Measurements from ENCODE around the gene INTS1. TPM values are rescaled to one million over a fixed set of nuclear protein-coding genes. Genes with fewer than 3 reads are reported as not detected.

The INTS1 gene
- total and polyA plus RNA-seq, 4 experiments from 2014 or later, result 6.0 to 137 (median 82.2) TPM

- POLR2A ChIA-PET (ENCODE audit: partially characterized antibody), result no interaction called here
- Mint-ChIP-seq H3K9me3 (no peaks in the 10 kb centered on the region), H3K4me3 (peak overlapping the region in 1 of 8 donors; percentile 13), H3K27me3 (no peaks in the 10 kb centered on the region), H3K36me3 (no peaks in the 10 kb centered on the region), H3K27ac (peak overlapping the region in 6 of 7 donors; percentile 4 to 63 (median 30)), H3K4me1 (peaks cover 9 to 38% (median 16%) of the 10 kb centered on the region in 4 donors)
- Histone ChIP-seq H3K27me3 (ENCODE audit: insufficient read depth, low read length) (no peaks in the 10 kb centered on the region), H3K4me1 (ENCODE audit: insufficient read depth, low read length) (peaks cover 28% of the 10 kb centered on the region), H3K36me3 (ENCODE audit: insufficient read depth, low read length) (no peaks in the 10 kb centered on the region), H3K4me3 (ENCODE audit: low read length in 2 of 2) (no peak overlapping the region), H3K27ac (ENCODE audit: low read depth, low read length) (peak overlapping the region; percentile 28), H3K9me3 (ENCODE audit: control insufficient read depth in 1 of 2, low read length in 2 of 2) (no peaks in the 10 kb centered on the region)
- DNase-seq, result no peak
- CTCF ChIA-PET (ENCODE audit: partially characterized antibody), result interaction anchor here (3.5 kb wide), 1 partner anchor 13 kb away, joined by 15 read pairs; no protein-coding TSS in a partner anchor
- intact Hi-C loops (cut with micrococcal nuclease), result no loop called here
Measured at GRCh38 chr7:1460821-1461645, 43.2 kb downstream of the INTS1 start.

- intact Hi-C loops (cut with micrococcal nuclease), result loop anchor here (1.0 kb wide), 4 partner anchors 14 to 71 kb away; partner anchors contain the start of gene INTS1
- no peaks in the 10 kb centered on the region for H3K27me3 ChIP-seq (ENCODE audit: insufficient read depth, low read length)
- peak in 1 of 5 donors; percentile 9 for DNase-seq
- H3K4me3 Mint-ChIP-seq, result peak overlapping the region; percentile 65 to 86 (median 77)
- no peaks in the 10 kb centered on the region for H3K9me3 Mint-ChIP-seq
- H3K9me3 ChIP-seq (ENCODE audit: control insufficient read depth in 1 of 2, low read length in 2 of 2), result no peaks in the 10 kb centered on the region
- no peaks in the 10 kb centered on the region for H3K27me3 Mint-ChIP-seq
- peak overlapping the region; percentile 28 for H3K27ac ChIP-seq (ENCODE audit: low read depth, low read length)
- no peaks in the 10 kb centered on the region for H3K36me3 Mint-ChIP-seq
- peak overlapping the region; percentile 30 to 87 (median 63) for H3K27ac Mint-ChIP-seq
- CTCF ChIA-PET (ENCODE audit: partially characterized antibody), result interaction anchor here (3.5 kb wide), 1 partner anchor 14 kb away, joined by 15 read pairs; no protein-coding TSS in a partner anchor
- POLR2A ChIA-PET (ENCODE audit: partially characterized antibody), result interaction anchor here (1.6 kb wide), 1 partner anchor 894 kb away, joined by 4 read pairs; the partner anchor contains the start of gene EIF3B
- H3K4me3 ChIP-seq (ENCODE audit: low read length in 2 of 2), result peak overlapping the region; percentile 73 to 75
- no peaks in the 10 kb centered on the region for H3K36me3 ChIP-seq (ENCODE audit: insufficient read depth, low read length)
- peaks cover 28% of the 10 kb centered on the region for H3K4me1 ChIP-seq (ENCODE audit: insufficient read depth, low read length)
- H3K4me1 Mint-ChIP-seq, result peaks cover 9 to 38% (median 16%) of the 10 kb centered on the region in 4 donors
Measured at GRCh38 chr7:1459920-1460820, 44.0 kb downstream of the INTS1 start.

- no peaks in the 10 kb centered on the region for H3K9me3 ChIP-seq (ENCODE audit: control insufficient read depth in 1 of 2, low read length in 2 of 2)
- H3K27me3 ChIP-seq (ENCODE audit: insufficient read depth, low read length), result no peaks in the 10 kb centered on the region
- H3K4me3 ChIP-seq (ENCODE audit: low read length in 2 of 2), result peak overlapping the region in 1 of 2 donors; percentile 75
- intact Hi-C loops (cut with micrococcal nuclease), result loop anchor here (1.0 kb wide), 4 partner anchors 15 to 72 kb away; partner anchors contain the start of gene INTS1
- DNase-seq, result peak; percentile 98 to 99 (median 98)
- peak overlapping the region in 2 of 7 donors; percentile 35 to 63 for H3K27ac Mint-ChIP-seq
- CTCF ChIA-PET (ENCODE audit: partially characterized antibody), result no interaction called here
- peak overlapping the region; percentile 34 for H3K27ac ChIP-seq (ENCODE audit: low read depth, low read length)
- H3K4me1 ChIP-seq (ENCODE audit: insufficient read depth, low read length), result peaks cover 28% of the 10 kb centered on the region
- POLR2A ChIA-PET (ENCODE audit: partially characterized antibody), result interaction anchor here (1.6 kb wide), 1 partner anchor 895 kb away, joined by 4 read pairs; the partner anchor contains the start of gene EIF3B
- H3K36me3 Mint-ChIP-seq, result no peaks in the 10 kb centered on the region
- H3K27me3 Mint-ChIP-seq, result no peaks in the 10 kb centered on the region
- H3K36me3 ChIP-seq (ENCODE audit: insufficient read depth, low read length), result no peaks in the 10 kb centered on the region
- H3K9me3 Mint-ChIP-seq, result no peaks in the 10 kb centered on the region
- H3K4me1 Mint-ChIP-seq, result peaks cover 9 to 38% (median 16%) of the 10 kb centered on the region in 4 donors
- H3K4me3 Mint-ChIP-seq, result peak overlapping the region in 7 of 8 donors; percentile 62 to 81 (median 76)
Measured at GRCh38 chr7:1459512-1459892, 44.7 kb downstream of the INTS1 start.

GRCh38 chr7:1458683-1459511 is 45.3 kb downstream of the INTS1 start, which contains the start of gene MICALL2:
Gene MICALL2, minus strand, starts transcription at chr7:1459470. Its CDS starts 144 bp downstream, at chr7:1459326.
- Histone ChIP-seq H3K4me1 (ENCODE audit: insufficient read depth, low read length) (peaks cover 28% of the 10 kb centered on the region), H3K4me3 (ENCODE audit: low read length in 2 of 2) (peak within 1 kb of the TSS; percentile 73 to 75), H3K36me3 (ENCODE audit: insufficient read depth, low read length) (no peaks in the 10 kb centered on the region), H3K27me3 (ENCODE audit: insufficient read depth, low read length) (no peaks in the 10 kb centered on the region), H3K27ac (ENCODE audit: low read depth, low read length) (peak within 1 kb of the TSS; percentile 34), H3K9me3 (ENCODE audit: control insufficient read depth in 1 of 2, low read length in 2 of 2) (no peaks in the 10 kb centered on the region)
- H3K9me3 Mint-ChIP-seq, result no peaks in the 10 kb centered on the region
- H3K27me3 Mint-ChIP-seq, result no peaks in the 10 kb centered on the region
- peaks cover 9 to 38% (median 16%) of the 10 kb centered on the region in 4 donors for H3K4me1 Mint-ChIP-seq
- intact Hi-C loops (cut with micrococcal nuclease), result loop anchor here (1.0 kb wide), 4 partner anchors 15 to 72 kb away; partner anchors contain the start of gene INTS1
- ChIA-PET POLR2A (ENCODE audit: partially characterized antibody) (interaction anchor here (0.8 to 1.6 kb wide), 2 partner anchors 74 to 895 kb away, joined by 3 to 4 read pairs; partner anchors contain the start of gene EIF3B), CTCF (ENCODE audit: partially characterized antibody) (no interaction called here)
- no peaks in the 10 kb centered on the region for H3K36me3 Mint-ChIP-seq
- H3K4me3 Mint-ChIP-seq, result peak within 1 kb of the TSS; percentile 65 to 86 (median 77)
- H3K27ac Mint-ChIP-seq, result peak within 1 kb of the TSS; percentile 47 to 87 (median 63)
- DNase-seq, result no peak

- peaks cover 9 to 38% (median 16%) of the 10 kb centered on the region in 4 donors for H3K4me1 Mint-ChIP-seq
- CTCF ChIA-PET (ENCODE audit: partially characterized antibody), result no interaction called here
- intact Hi-C loops (cut with micrococcal nuclease), result no loop called here
- no peaks in the 10 kb centered on the region for H3K9me3 ChIP-seq (ENCODE audit: control insufficient read depth in 1 of 2, low read length in 2 of 2)
- H3K27me3 Mint-ChIP-seq, result no peaks in the 10 kb centered on the region
- H3K27ac ChIP-seq (ENCODE audit: low read depth, low read length), result peak overlapping the region; percentile 34
- DNase-seq, result no peak
- H3K27me3 ChIP-seq (ENCODE audit: insufficient read depth, low read length), result no peaks in the 10 kb centered on the region
- H3K4me3 Mint-ChIP-seq, result peak overlapping the region; percentile 21 to 78 (median 50)
- no peaks in the 10 kb centered on the region for H3K36me3 Mint-ChIP-seq
- H3K36me3 ChIP-seq (ENCODE audit: insufficient read depth, low read length), result no peaks in the 10 kb centered on the region
- no peaks in the 10 kb centered on the region for H3K9me3 Mint-ChIP-seq
- H3K4me1 ChIP-seq (ENCODE audit: insufficient read depth, low read length), result peaks cover 28% of the 10 kb centered on the region
- H3K4me3 ChIP-seq (ENCODE audit: low read length in 2 of 2), result peak overlapping the region; percentile 36 to 75
- H3K27ac Mint-ChIP-seq, result no peak overlapping the region
- POLR2A ChIA-PET (ENCODE audit: partially characterized antibody), result interaction anchor here (0.8 to 1.8 kb wide), 3 partner anchors 16 to 896 kb away, joined by 3 to 5 read pairs (median 4); partner anchors contain the start of gene EIF3B
Measured at GRCh38 chr7:1457949-1458682, 46.1 kb downstream of the INTS1 start.
